Adrenal gland (tissue), 12 donors: Measurements from ENCODE around the gene HCFC1. TPM values are rescaled to one million over a fixed set of nuclear protein-coding genes. Genes with fewer than 3 reads are reported as not detected.

Source experiments
- DNase-seq, 7 donors: peaks; one replicate each; pipeline ENCODE4 v3.0.0-alpha.2; 2019 to 2020
- H3K27ac ChIP-seq, 5 donors: fragments of 200-600 bp; sonication (generic) in 4 of 5; 1 replicate in 3 of 5; 2 replicates in 2 of 5; pipeline versions ENCODE4 v1.5.1 to v1.8.0; 2016 to 2020; ENCODE audit warnings: mild to moderate bottlenecking in 1 of 5
- H3K27me3 ChIP-seq: fragments of 200-600 bp; 2 replicates; pipeline ENCODE4 v1.8.0; 2021
- H3K36me3 ChIP-seq, 2 donors: fragments of 200-600 bp; replicated peaks in 1 of 2; 1 replicate in 1 of 2; 2 replicates in 1 of 2; pipeline versions ENCODE4 v1.5.1 to v1.8.0; 2018 to 2022
- H3K4me1 ChIP-seq, 2 donors: fragments of 200-600 bp; replicated peaks in 1 of 2; 1 replicate in 1 of 2; 2 replicates in 1 of 2; pipeline versions ENCODE4 v1.5.1 to v1.8.0; 2018 to 2021
- H3K4me3 ChIP-seq, 4 donors: fragments of 200-600 bp; sonication (generic) in 3 of 4; one replicate each; pipeline ENCODE4 v1.5.1; 2016 to 2018
- H3K9me3 ChIP-seq, 3 donors: fragments of 200-600 bp; sonication (generic) in 1 of 3; replicated peaks in 1 of 3; 1 replicate in 2 of 3; 2 replicates in 1 of 3; pipeline versions ENCODE4 v1.5.1 to v1.8.0; 2016 to 2021
- CTCF ChIP-seq, 6 experiments: fragments of 450-650 bp in 4 of 6; fragments of 200-600 bp in 2 of 6; sonication (generic) in 1 of 6; IDR thresholded peaks; 1 replicate in 5 of 6; 2 replicates in 1 of 6; pipeline versions ENCODE4 v1.5.1 to v1.8.0; 2016 to 2021; ENCODE audit warnings: antibody characterized with exemption in 6 of 6, mild to moderate bottlenecking in 2 of 6, moderate library complexity in 1 of 6
- POLR2A ChIP-seq, 2 donors: fragments of 450-650 bp; IDR thresholded peaks; one replicate each; pipeline ENCODE4 v1.6.1; 2017; ENCODE audit warnings: antibody characterized with exemption in 2 of 2, mild to moderate bottlenecking in 2 of 2, moderate library complexity in 1 of 2
- WGBS, 4 donors: extraction: QIAGEN DNeasy Blood & Tissue Kit in 2 of 4; methylation state at CpG; one replicate each; pipeline versions ENCODE4 v1.1.5 to v1.1.7; 2013 to 2017; 5-methylcytosine and 5-hydroxymethylcytosine counted together
- intact Hi-C, 2 donors: fragments of 100-400 bp; cut with DNase I; formaldehyde crosslinking; loops; one replicate each; pipeline versions ENCODE4 v1.14.1 to v1.15.0; 2022 to 2023
- polyA plus RNA-seq, 3 donors: library from polyadenylated mRNA; stranded (reverse); fragments of 200-250 nt in 2 of 3; fragments of 350-450 nt in 1 of 3; fragmentation: Illumina TruSeq in 1 of 3; extraction: RNeasy Lipid Tissue Mini Kit (QIAGEN cat#74804) in 1 of 3; gene quantifications; one replicate each; pipeline ENCODE4 v1.2.3, GENCODE V29; 2013 to 2014
- total RNA-seq, 9 donors: library from RNA; depleted of rRNA in 4 of 9; stranded (reverse); fragments of >200 nt in 4 of 9; fragments of 120-200 nt in 1 of 9; fragmentation: NEBNext Ultra II Directional in 1 of 9; extraction: Animal tissue kit (Norgen Biotek cat#: 25700) in 1 of 9; gene quantifications; one replicate each; pipeline versions ENCODE4 v1.1.0 to v1.2.4, GENCODE V29; 2013 to 2023
- donor health status: healthy with polysubstance abuse.
- donor health status: Bipolar disorder and iron deficiency.
- donor health status: DM: yes; HTN: yes; CAD: no.
- donor health status: DM: no; HTN: no; CAD: no.
- donor health status: DM: no; HTN: no; CAD: no.
- donor health status: DM: yes; HTN: yes; CAD: no.

HCFC1 gene
- total and polyA plus RNA-seq, 12 donors, result 9.2 to 77.1 (median 54.0) TPM

- DNase-seq, result no peak
- Histone ChIP-seq H3K4me3 (no peak overlapping the region), H3K36me3 (no peaks in the 10 kb centered on the region), H3K4me1 (no peaks in the 10 kb centered on the region), H3K9me3 (no peaks in the 10 kb centered on the region), H3K27ac (no peak overlapping the region), H3K27me3 (peaks cover 21% of the 10 kb centered on the region)
- TF ChIP-seq POLR2A (IDR thresholded peaks at IDR 0.05), result no peak
- TF ChIP-seq CTCF (IDR thresholded peaks at IDR 0.05), result no peak
- intact Hi-C loops, result no loop called here
- 91 to 97% (median 97%) methylated on average over 10 to 20 of the region's 22 CpGs; no CpG with 5 or more reads in 1 of the 4 donors for WGBS, 4 donors
These were observed 61.2 kb downstream of the HCFC1 start for GRCh38 chrX:153910446-153910845.

- WGBS, 4 donors, result 90 to 100% (median 93%) methylated on average over 1 to 23 of the region's 25 CpGs
- Histone ChIP-seq H3K27me3 (peaks cover 23% of the 10 kb centered on the region), H3K27ac (no peak overlapping the region), H3K4me3 (no peak overlapping the region), H3K9me3 (no peaks in the 10 kb centered on the region), H3K4me1 (no peaks in the 10 kb centered on the region), H3K36me3 (no peaks in the 10 kb centered on the region)
- TF ChIP-seq CTCF (IDR thresholded peaks at IDR 0.05), result no peak
- TF ChIP-seq POLR2A (IDR thresholded peaks at IDR 0.05), result no peak
- no peak for DNase-seq
- intact Hi-C loops, result no loop called here
These were observed 61.6 kb downstream of the HCFC1 start for GRCh38 chrX:153909980-153910360.

GRCh38 chrX:153909024-153909979, 62.3 kb downstream of the HCFC1 start:
- DNase-seq, result no peak
- intact Hi-C loops, result no loop called here

More at GRCh38 chrX:153909024-153909979, 62.3 kb downstream of the HCFC1 start:
- H3K27ac ChIP-seq, result no peak overlapping the region
- no peak overlapping the region for H3K4me3 ChIP-seq
- H3K36me3 ChIP-seq, result no peaks in the 10 kb centered on the region
- peaks cover 23% of the 10 kb centered on the region for H3K27me3 ChIP-seq
- no peaks in the 10 kb centered on the region for H3K9me3 ChIP-seq
- 77 to 100% (median 84%) methylated on average over 1 to 37 of the region's 37 CpGs for WGBS, 4 donors
- TF ChIP-seq CTCF (IDR thresholded peaks at IDR 0.05) (no peak), POLR2A (IDR thresholded peaks at IDR 0.05) (no peak)
- no peaks in the 10 kb centered on the region for H3K4me1 ChIP-seq
